HG03457 (cell line): ENCODE results near the gene EPHB6.

Experiments used
- ATAC-seq: cut with Tn5 transposase; IDR thresholded peaks from one replicate; pipeline ENCODE4 v1.9.1; 2021; ENCODE audit warnings: moderate number of reproducible peaks; ENCODE audit not compliant: unreplicated experiment

EPHB6 gene

DNA sequence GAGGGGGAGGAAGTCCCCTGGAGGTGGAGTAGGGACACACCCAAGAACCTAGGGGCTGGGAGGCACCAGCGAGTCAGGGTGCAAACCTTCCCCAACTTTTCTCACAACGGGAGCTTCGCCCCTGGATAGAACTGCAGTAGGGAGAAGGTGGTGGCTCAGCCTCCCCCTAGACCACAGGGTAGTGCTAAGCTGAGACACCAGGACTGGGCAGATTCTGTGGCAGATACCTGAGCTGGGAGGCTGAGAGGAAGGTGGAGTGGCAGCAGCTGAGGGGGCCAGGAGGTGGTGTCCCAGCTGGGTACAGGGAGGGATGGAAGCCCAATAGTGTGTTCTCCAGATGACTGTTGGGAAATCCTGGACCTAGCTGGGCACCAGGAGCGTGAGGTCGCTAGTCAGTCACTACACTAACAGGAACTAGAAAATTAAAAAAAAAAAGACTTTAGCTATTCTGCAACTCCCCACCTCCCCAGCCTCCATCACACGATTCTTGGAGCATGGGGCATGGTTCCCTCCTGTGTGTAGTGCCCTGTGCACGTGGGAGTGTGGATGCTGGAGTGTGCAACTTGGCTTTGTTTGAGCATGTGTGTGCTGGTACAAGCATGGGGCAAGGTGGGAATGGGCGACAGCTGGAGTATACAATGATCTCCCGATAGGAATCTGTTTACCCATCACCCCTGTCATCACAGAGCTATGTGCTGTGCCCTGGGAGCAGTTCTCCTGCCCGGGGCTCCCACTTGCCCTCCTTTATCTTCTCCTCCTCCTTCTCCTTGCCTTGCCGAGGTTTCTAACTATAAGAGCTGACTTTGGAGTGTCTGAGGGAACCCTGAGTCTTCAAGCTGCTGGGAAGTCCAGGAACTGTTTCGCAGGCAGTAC is 39.5 kb downstream of the EPHB6 start:
- no peak for ATAC-seq

DNA sequence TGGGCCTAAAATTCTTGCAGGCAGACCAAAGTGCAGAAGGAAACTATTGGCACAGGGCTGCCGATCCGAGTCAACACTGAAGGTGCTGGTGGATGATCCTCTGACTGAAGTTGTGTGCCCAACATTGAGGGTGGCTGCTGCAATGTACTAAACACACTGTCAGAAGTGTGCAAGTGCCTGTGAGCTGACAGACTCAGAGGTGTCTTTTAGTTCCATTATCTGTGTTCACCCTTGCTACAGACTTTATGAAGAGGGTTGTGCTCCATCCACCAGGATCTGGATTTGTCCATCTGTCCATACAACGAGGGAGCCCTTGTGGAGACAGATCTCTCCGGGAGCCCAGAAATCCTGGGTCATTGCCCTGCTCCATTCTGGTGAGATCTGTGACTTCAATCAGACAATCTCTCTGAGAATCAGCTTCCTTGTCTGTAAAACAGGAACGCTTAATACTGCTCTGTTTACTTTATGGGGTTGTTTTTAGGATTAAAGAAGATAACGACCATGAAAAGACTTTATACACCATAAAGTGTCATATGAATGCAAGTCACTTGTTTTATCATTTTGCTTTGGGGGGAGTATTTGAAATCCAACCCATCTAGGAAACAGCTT is 40.2 kb downstream of the EPHB6 start:
- ATAC-seq, result no peak

DNA sequence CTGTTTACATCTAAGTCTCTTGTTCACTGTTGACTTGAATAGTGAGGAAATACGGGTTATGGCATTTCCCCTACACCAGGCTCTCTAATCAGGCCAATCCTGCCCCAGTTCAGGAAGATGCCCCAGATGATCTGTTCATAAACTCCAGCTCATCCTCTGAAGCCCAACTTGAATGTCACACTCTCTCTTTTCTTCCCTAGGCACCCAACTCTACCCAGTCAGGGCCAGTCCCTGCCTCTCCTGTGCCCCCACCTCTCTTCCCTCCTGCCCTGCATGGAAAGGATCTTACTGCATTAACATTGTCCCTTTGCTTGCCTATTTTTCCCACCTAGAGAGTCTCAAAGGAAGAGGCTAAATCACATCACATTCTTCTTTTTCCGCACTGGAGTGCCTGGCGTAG is 41.3 kb downstream of the EPHB6 start:
- ATAC-seq, result no peak

DNA sequence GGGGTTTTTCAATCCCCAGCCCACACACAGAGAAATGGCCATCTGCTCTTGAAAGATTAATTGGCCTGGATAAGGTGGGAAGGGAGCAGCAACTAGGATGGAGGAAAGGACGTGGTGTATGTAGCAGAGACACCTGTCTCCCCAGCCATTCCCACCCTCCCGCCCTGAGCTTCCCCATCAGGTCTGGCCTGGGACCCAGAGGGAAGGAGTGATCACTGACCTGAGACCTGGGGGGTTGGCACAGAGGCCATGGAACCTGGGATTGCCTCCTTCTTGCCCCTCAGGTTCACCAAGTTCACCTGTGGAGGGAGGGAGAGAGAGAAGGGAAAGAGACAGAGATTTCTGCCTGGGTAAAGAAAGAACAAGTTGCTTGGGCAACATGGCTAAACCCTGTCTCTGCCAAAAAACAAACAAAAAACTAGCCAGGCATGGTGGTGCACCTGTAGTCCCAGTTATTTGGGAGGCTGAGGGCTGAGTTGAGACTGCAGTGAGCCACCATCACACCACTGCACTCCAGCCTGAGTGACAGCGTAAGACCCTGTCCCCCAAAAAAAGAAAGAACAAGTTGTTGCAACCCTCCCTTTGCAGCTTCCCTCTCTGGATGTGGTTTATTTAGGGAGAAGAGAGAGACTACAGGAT is 42.0 kb downstream of the EPHB6 start:
- no peak for ATAC-seq

DNA sequence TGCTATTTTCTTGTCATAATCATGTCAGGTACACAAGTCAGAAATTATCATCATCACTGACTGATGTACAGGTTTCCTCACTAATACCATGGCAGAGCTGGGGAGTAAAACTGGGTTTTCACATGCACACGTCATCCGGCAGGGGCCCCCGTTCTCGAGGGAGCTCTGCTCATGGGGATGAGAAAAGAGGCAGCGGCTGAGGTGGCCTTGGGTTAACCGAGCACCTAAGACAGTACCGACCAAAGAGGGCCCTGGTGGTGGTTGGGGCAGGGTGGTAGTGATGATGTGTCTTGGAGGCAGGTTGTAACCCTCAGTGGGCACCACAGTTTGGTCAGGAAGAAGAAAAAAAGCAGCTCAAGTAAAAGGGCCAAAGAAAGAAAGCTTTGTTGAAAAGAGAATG is 42.8 kb downstream of the EPHB6 start:
- no peak for ATAC-seq

DNA sequence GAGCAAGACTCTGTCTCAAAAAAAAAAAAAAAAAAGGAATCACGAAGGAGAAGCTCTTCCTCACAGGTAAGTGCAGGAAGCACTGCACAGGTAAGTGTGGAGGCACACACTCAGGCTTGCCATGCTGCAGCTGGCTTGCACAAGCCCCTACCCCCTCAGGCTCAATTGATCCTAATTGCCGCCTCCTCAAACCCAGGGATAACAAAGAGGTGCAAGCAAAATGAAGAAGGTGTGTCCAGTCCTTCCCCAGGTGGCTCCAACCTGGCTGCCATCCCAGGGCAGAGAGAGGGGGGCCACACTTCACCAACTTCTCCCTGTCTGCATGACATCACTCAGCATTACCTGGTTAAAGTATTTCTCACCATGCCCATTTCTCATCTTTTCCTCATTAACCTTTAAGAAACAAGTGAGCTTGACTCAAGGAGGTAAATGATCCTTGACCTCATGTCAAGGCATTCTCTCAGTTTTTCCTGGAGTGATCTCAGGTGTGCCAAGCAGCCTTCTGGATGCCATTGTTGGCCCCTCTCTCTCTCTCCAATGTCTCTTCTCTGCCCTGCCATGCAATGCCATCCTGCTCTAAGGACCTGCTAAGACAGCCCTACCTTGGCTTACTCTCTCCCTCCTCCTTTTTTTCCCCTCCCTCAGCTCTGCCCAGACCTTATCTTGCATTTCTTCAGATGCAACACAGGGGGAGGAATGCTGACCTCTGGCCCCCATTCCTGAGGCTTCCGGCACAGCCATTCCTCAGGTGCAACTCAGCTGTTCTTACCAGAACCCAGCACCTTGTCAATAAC is 43.7 kb downstream of the EPHB6 start:
- ATAC-seq, result no peak

DNA sequence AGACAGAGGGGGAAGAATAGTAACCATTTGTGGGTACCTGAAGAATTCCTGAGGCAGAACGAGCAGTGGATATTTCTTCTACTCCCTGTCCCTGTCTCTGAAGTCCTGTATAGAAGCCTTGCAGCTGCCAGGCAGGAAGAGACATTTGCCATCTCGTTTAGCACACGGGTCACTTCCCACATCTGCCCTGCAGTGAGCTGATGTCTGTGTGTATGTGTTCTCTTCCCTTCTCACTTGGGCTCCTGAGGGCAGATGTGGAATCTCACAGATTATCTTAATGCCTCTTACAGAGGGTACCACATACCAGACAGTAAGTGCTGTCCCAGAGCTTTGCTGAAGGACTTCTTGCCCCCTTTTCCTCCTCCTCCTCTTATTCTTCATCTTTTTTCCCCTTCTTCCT is 44.8 kb downstream of the EPHB6 start:
- ATAC-seq, result no peak

DNA sequence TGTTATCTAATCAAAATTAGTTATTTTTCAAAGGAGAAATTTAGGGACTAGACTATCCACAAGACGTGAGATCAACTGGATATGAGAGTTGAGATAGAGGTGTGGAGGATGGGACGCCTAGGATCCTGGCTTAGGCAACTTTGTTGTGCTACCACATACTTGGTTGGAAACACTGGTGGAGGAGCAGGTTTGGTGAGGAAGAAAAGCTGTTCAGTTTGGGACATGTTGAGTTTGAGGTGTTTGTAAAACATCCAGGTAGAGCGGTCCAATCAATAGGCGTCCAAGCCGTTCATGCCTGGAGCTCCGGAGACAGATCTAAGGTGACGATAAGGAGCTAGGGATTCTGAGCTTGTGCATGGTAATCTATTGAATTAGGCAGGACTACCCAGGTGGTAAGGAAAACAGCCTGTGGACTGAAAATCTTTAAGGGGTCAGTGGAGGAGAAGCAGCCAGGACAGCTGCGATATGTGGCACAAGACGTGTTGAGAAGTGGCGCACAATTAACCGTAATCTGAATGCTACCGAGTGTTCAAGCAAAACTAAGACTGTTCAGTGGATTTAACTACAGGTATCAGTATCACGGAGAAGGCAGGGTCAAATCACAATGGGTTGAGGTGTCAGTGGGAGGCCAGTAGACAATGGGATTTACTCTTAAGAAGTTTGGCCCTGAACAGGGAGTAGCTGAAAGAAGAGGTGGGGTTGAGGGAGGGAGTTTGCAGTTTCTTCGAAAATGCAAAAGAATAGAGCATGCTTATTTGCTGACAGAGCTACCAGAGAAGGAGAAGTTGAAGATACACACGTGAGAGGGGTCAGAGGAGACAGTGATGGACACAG is 46.8 kb downstream of the EPHB6 start:
- ATAC-seq, result no peak

DNA sequence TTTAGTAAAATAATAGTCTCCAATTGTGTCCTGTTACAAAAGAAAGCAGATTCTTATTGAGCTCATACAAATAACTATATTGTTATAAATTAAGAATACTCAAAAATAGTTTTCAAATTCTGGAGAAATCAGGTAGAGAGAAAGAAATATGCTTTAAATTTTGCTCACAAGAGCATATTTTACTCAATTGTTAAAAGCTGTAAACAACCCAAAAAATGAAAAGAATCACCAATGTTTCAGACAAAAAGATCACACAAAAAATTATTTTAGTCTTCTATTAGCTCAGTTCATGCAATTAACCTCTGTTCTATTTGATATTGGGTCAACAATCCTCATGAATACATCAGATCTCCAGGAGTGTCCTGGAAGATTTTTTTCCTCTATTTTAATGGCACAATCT is 49.3 kb downstream of the EPHB6 start:
- no peak for ATAC-seq

DNA sequence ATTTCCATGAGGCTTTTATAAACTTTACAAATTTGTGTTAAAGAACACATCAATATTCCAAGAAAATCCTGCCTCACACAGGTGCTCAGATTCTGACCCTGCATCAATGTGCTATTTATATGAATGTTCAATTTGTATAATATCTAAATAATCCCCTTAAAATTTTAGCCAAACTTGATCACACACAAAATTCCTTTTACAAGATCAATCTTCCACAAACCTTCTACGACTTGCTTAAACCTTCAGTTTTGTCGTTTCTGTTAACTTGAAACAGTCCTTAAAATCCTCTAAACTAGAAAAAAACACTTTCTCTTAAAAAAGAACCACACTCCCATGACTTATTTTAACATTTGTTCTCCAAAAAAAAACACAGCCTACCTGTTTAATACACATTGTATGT is 50.9 kb downstream of the EPHB6 start:
- ATAC-seq, result no peak

DNA sequence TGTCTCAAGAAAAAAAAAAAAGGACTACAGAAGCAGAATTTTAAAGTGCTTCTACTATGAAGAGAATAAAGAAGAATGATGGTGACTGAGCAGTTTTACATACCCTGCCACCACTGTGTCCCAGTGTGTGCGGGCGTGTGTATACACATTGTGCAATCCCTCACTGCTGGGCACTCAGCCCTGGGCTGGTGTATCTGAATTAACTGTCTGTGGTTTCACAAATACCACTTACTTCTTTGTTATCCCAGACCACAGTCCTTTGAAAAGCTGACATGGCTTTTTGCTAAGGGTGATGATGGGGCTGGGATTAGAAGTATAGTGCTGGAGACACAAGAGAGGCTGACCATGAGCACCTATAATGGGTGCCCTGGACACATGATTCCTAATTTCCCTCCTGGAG is 51.8 kb downstream of the EPHB6 start:
- no peak for ATAC-seq

DNA sequence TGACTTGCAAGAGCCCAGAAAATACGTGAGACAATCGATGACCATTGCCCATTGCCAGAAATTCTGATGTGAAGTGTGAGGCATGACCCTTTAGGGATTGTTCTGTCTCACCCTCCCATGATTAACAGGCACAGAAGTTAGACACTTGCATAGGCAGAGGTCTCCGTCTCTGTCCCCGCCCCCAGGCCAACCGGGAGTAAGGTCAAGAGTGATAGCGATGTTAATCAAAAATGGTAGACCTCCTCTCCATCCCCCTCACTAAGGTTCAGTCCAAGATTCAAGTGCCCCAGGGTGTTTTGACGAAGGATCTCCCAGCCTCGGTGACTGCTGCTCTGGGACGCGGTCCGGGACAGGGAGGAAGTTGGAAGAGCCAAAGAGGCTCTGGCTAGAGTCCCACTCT is 53.4 kb downstream of the EPHB6 start:
- no peak for ATAC-seq

DNA sequence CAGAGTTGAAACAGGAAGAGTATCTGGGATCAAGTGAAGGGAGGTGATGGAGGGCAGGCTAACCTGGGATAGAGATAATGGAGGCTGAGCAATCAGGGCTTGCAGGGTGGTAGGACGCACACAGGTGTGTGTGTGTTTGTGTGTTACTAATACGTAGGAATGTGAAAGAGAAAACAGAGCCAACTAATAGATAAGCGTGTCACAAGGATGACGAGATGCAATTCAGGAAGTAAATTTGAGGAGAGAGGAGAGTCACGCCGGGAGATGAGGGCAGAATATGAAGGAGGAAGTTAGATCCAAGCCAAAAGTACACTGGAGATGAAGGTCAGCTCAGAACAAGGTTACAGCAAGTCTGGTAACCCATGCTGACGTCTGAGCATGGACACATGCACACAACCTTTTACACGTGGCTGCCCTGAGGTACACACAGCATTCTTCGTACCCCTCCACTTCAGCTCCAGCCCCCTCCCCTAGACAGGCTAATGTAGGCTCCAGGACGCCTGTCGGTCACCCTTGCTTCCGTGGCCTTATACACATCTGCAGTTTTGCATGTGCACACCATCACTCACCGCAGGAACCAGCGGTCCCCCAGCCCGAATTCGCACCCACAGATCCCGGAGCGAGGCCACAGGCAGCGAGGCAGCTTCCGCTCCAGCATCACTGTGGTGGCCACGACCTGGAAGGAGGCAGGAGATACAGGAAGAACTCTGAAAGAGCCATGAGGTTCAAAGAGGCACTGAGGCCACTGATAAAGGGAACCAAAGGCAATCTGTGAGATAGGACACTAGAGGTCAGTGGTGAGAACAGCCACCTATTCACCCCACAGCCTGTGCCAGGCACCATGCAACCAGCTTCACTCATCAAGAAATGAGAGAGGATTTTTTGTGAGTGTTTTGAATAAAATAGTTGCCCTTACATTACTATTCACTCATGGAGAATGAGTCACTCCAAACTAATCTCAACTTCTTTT is 54.3 kb downstream of the EPHB6 start:
- ATAC-seq, result no peak

DNA sequence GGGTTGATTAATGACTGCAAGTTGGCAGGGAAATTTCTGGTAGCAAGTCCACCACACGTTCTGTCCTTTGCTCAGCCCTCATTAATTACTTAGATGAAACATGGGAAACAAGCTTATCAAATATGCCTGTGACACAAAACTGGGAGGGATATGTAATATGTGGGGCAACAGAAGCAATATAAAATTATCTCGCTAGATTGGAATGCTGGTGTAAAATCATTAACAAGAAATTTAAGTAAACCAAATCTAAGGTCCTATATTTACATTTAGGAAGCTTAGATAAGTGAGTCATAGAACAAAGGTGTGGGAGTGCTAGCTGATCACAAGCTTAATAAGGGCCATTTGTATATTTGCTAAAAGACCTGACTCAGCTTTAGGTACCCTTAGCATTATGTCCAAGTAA is 55.2 kb downstream of the EPHB6 start:
- ATAC-seq, result no peak

DNA sequence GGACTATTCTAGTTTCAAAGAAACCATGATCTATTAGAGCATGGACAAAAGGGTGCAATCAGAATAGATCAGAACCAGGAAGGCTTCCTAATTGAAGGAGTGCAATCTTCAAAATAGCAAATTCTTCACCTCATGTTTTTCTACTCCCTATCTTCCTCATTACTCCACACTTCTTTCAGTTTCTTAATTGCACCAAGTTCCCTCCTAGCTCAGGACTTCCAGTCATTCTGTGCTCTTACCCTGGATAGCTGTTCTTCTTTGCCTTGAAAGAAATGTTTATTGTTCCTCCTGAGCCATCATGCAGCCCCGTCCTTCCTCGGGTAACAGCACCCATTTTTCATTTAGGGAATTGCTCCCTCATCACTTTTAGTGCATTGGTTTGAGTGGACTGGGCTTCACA is 55.6 kb downstream of the EPHB6 start:
- no peak for ATAC-seq

DNA sequence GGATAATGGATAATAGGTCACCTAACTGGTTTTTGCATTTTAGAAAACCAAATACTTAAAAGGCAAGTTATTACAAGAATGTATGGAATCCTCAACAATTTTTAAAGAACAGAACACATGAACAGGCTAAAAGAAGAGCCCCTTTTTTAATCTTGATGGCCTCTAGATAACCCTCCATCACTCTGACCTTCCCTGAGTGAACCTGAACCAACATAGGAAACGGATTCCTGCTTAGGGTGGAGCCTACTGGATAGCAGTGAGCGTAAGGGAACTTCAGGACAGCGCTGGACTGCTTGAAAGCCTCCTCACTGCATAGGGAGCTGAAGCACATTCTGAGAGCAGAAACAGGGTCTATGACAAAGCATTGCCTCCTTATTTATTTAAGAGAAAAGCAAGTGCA is 58.2 kb downstream of the EPHB6 start:
- ATAC-seq, result no peak

DNA sequence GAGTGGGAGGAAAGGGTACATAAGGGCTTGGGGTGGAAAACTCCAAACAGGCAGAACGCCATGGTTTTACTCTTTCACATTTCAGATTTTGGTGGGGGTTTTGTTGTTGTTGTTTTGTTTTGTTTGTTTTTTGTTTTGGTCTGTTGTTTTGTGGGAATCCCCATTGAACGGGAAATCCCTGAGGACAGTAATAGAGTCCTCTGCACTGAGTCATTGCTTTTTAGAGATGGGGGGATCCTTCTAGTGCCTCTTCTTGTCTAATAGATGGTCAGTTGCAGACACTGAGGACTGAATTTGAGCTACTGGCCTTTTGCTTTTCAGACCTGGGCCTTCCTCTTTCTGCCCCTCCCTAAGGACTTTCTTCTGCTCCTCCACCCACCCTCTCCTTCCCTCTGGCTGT is 58.7 kb downstream of the EPHB6 start:
- ATAC-seq, result no peak

DNA sequence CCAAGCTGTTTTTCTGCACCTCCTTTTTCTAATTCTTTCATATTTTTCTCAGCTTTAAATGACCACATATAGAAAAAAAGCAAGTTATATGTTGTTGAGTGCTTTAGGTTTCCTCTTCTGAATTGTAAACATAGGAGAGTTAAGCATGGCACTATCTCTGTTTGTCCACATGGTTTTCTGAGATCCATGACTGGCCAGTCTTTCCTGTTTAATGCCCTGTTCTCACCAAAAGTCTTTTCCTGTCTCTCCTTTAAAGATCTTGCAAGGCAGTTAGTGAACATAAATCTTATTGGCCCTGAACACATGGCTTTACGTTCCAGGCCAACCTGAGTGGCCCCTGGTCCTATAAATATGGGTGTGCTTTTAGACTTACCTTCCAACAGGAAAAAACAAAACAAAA is 59.2 kb downstream of the EPHB6 start:
- no peak for ATAC-seq

DNA sequence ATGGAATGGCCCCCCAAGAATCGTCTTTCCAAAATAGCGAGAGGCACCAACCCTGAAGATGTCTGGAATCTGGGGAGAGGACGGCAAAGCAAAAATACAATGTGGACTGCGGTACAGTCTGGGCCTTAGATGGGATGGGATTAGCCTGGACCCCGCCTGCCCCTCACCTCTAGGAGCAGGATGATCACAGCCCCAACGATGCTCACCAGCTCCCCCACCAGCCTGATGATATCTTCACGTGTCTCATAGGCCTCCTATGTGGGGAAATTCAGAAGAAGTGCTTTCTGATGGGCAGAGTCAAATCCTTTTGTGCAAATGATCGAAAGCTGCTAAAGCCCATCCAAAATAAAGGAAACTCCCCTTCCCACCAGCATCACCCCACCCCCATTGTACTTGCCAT is 60.4 kb downstream of the EPHB6 start:
- no peak for ATAC-seq
